ENCODE results near the gene SYNGR3.

The SYNGR3 gene

DNA sequence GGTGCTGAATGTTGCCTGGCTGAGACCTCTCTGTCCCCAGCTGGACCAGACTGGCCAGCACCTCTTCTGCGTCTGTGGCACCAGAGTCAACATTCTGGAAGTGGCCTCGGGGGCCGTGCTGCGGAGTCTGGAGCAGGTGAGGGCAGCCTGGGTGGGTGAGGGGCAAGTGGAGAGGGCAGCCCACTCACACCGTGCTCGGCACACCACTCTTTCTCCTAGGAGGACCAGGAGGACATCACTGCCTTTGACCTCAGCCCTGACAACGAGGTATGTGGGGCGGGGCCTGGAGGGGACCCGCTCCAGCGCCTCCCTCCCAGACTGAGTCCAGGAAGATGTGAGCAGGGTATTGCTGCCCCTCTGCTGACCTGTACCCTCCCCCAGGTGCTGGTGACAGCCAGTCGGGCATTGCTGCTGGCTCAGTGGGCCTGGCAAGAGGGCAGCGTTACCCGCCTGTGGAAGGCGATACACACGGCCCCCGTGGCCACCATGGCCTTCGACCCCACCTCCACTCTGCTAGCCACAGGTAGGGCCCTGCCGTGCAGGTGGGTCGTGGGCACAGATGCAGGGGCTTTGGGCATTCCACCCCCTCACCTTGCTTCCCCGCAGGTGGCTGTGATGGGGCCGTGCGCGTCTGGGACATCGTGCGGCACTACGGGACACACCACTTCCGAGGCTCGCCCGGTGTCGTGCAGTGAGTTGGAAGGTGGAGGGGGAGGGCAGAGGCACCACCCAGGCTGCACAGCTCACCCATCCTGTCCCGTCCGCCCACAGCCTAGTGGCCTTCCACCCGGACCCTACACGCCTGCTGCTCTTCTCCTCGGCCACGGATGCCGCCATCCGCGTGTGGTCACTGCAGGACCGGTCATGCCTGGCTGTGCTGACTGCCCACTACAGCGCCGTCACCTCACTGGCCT, 15.4 kb upstream of the SYNGR3 start:
- H3K27me3 ChIP-seq (ENCODE audit: control insufficient read depth, insufficient read depth, low read length), result no peaks in the 10 kb centered on the region

DNA sequence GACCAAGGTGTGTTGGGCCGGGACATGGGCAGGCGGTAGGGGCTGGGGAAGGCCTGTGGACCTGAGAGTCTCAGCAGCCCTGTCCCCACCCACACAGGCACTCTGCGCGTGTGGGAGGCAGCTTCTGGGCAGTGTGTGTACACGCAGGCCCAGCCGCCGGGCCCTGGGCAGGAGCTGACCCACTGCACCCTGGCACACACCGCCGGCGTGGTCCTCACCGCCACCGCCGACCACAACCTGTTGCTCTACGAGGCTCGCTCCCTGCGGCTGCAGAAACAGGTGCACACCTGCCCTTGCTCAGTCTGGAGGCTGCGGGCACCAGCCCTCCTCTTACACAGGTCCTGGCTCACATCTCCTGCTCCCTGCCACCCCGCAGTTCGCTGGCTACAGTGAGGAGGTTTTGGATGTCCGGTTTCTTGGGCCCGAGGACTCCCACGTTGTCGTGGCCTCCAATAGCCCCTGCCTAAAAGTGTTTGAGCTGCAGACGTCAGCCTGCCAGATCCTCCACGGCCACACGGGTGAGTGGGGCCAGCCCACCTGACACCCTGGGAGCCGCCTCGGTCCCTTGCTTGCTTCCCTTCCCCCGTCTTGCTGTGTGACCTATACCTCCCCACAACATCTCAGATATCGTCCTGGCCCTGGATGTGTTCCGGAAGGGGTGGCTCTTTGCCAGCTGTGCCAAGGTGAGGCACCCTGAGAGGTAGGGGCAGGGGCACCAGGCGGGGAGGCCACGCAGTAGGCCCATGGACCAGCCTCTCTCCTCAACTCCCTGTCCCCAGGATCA, 14.1 kb upstream of the SYNGR3 start:
- H3K4me2 ChIP-seq (ENCODE audit: low read length), result no peak overlapping the region
- H3K9me3 ChIP-seq (replicated peaks; ENCODE audit: low read length), result no peaks in the 10 kb centered on the region
- peaks cover 8% of the 10 kb centered on the region for H3K4me1 ChIP-seq (ENCODE audit: control insufficient read depth, insufficient read depth, low read length)
- no peak overlapping the region for H3K4me3 ChIP-seq (ENCODE audit: low read length)
- peaks cover 52% of the 10 kb centered on the region for H3K36me3 ChIP-seq (ENCODE audit: insufficient read depth, low read length)
- H3K27me3 ChIP-seq (ENCODE audit: control insufficient read depth, insufficient read depth, low read length), result peaks cover 12% of the 10 kb centered on the region
- H3K9ac ChIP-seq (ENCODE audit: low read depth, low read length), result no peak overlapping the region

More for the DNA sequence above, 15.4 kb upstream of the SYNGR3 start:
- H3K4me1 ChIP-seq (ENCODE audit: control insufficient read depth, insufficient read depth, low read length), result peaks cover 8% of the 10 kb centered on the region
- H3K9me3 ChIP-seq (replicated peaks; ENCODE audit: low read length), result no peaks in the 10 kb centered on the region
- no peak overlapping the region for H3K4me2 ChIP-seq (ENCODE audit: low read length)
- peaks cover 51% of the 10 kb centered on the region for H3K36me3 ChIP-seq (ENCODE audit: insufficient read depth, low read length)
- H3K9ac ChIP-seq (ENCODE audit: low read depth, low read length), result no peak overlapping the region
- no peak overlapping the region for H3K4me3 ChIP-seq (ENCODE audit: low read length)

DNA sequence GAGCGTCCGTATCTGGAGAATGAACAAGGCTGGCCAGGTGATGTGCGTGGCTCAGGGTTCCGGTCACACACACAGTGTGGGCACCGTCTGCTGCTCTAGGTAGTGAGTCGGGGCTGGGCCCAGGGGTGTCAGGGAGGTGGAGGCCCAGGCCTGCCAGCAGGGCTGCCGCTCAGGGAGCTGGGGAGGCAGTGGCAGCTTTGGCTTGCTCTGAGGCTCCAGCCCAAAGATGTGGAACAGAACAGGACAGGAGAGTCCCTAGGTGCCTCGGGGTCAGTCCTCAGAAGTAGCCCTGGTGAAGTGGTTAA, 13.6 kb upstream of the SYNGR3 start:
- Histone ChIP-seq H3K9me3 (replicated peaks; ENCODE audit: low read length) (no peaks in the 10 kb centered on the region), H3K36me3 (ENCODE audit: insufficient read depth, low read length) (peaks cover 52% of the 10 kb centered on the region), H3K27me3 (ENCODE audit: control insufficient read depth, insufficient read depth, low read length) (peaks cover 17% of the 10 kb centered on the region), H3K9ac (ENCODE audit: low read depth, low read length) (no peak overlapping the region), H3K4me2 (ENCODE audit: low read length) (no peak overlapping the region), H3K4me3 (ENCODE audit: low read length) (no peak overlapping the region), H3K4me1 (ENCODE audit: control insufficient read depth, insufficient read depth, low read length) (peaks cover 4% of the 10 kb centered on the region)

DNA sequence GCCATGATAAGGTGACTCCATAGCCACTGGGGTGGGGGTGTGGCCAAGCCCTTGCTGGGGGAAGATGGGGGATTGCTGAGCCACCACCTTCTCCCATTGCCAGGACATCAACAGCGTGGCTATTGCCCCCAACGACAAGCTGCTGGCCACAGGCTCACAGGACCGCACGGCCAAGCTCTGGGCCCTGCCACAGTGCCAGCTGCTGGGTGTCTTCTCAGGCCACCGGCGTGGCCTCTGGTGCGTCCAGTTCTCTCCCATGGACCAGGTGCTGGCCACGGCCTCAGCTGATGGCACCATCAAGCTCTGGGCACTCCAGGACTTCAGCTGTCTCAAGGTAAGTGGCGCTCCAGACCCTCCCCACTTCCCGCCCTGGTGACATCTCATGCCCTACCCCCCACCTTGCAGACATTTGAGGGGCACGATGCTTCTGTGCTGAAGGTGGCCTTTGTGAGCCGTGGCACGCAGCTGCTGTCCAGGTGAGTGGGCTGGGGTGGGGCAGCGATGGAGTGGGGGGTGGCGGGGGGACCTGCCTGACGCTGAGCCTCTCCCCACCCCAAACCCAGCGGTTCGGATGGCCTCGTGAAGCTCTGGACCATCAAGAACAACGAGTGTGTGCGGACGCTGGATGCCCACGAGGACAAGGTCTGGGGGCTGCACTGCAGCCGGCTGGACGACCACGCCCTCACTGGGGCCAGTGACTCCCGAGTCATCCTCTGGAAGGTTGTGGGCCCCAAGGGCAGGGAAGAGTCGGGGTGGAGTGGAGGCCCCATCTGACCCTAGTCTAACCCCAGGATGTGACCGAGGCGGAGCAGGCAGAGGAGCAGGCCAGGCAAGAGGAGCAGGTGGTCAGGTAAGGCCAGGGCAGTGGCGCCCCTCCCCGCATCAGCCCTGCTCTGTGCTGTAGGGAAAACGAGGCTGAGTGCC, 12.6 kb upstream of the SYNGR3 start:
- Histone ChIP-seq H3K36me3 (ENCODE audit: insufficient read depth, low read length) (peaks cover 50% of the 10 kb centered on the region), H3K4me3 (ENCODE audit: low read length) (no peak overlapping the region), H3K27me3 (ENCODE audit: control insufficient read depth, insufficient read depth, low read length) (peaks cover 28% of the 10 kb centered on the region), H3K4me1 (ENCODE audit: control insufficient read depth, insufficient read depth, low read length) (peaks cover 4% of the 10 kb centered on the region), H3K9ac (ENCODE audit: low read depth, low read length) (no peak overlapping the region), H3K9me3 (replicated peaks; ENCODE audit: low read length) (no peaks in the 10 kb centered on the region), H3K4me2 (ENCODE audit: low read length) (no peak overlapping the region)

DNA sequence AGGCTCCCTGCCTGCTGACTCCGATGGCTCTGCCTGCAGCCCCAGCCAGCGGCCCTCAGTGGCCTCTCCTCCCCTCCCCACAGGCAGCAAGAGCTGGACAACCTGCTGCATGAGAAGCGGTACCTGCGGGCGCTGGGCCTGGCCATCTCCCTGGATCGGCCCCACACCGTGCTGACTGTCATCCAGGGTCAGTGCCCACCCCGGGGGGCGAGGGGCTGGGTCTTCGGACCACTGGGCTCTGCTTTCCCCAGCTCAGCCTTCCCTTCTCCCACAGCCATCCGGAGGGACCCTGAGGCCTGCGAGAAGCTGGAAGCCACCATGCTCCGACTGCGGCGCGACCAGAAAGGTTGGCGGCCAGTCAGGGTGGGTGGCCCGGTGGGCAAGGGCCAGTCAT, 11.9 kb upstream of the SYNGR3 start:
- H3K4me1 ChIP-seq (ENCODE audit: control insufficient read depth, insufficient read depth, low read length), result peaks cover under 1% of the 10 kb centered on the region
- no peaks in the 10 kb centered on the region for H3K9me3 ChIP-seq (replicated peaks; ENCODE audit: low read length)
- H3K27me3 ChIP-seq (ENCODE audit: control insufficient read depth, insufficient read depth, low read length), result peaks cover 33% of the 10 kb centered on the region
- no peak overlapping the region for H3K9ac ChIP-seq (ENCODE audit: low read depth, low read length)
- peaks cover 50% of the 10 kb centered on the region for H3K36me3 ChIP-seq (ENCODE audit: insufficient read depth, low read length)
- H3K4me2 ChIP-seq (ENCODE audit: low read length), result no peak overlapping the region
- H3K4me3 ChIP-seq (ENCODE audit: low read length), result no peak overlapping the region

DNA sequence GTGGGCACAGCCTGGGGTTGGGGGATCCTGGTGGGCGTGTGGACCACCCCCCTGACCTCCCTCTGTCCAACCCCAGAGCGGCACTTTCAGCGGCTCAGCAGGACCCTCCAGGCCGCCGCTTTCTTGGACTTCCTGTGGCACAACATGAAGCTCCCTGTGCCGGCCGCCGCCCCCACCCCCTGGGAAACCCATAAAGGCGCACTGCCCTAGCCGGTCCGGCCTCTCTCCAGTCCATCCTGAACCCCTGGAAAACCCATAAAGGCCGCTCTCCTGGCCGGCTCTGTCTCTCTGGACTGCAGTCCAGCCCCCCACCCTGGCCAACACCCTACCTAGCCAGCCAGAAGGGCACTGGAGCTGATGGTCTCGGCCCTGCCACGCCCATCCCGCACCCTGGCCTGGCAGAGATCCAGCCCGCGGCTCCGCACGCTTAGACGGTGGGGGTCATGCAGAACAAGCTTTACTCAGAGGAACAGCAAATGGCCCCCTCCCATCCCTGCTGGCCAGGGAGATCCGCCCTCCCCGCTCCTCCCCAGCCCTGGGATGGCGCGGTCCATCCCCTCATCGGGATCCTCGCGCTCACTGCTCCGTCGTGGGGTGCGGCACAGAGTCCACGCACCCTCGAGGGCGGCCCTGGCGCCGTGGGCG, 11.2 kb upstream of the SYNGR3 start:
- no peak overlapping the region for H3K9ac ChIP-seq (ENCODE audit: low read depth, low read length)
- no peaks in the 10 kb centered on the region for H3K9me3 ChIP-seq (replicated peaks; ENCODE audit: low read length)
- no peak overlapping the region for H3K4me2 ChIP-seq (ENCODE audit: low read length)
- H3K36me3 ChIP-seq (ENCODE audit: insufficient read depth, low read length), result peaks cover 50% of the 10 kb centered on the region
- peaks cover 4% of the 10 kb centered on the region for H3K4me1 ChIP-seq (ENCODE audit: control insufficient read depth, insufficient read depth, low read length)
- H3K27me3 ChIP-seq (ENCODE audit: control insufficient read depth, insufficient read depth, low read length), result peaks cover 33% of the 10 kb centered on the region
- no peak overlapping the region for H3K4me3 ChIP-seq (ENCODE audit: low read length)

DNA sequence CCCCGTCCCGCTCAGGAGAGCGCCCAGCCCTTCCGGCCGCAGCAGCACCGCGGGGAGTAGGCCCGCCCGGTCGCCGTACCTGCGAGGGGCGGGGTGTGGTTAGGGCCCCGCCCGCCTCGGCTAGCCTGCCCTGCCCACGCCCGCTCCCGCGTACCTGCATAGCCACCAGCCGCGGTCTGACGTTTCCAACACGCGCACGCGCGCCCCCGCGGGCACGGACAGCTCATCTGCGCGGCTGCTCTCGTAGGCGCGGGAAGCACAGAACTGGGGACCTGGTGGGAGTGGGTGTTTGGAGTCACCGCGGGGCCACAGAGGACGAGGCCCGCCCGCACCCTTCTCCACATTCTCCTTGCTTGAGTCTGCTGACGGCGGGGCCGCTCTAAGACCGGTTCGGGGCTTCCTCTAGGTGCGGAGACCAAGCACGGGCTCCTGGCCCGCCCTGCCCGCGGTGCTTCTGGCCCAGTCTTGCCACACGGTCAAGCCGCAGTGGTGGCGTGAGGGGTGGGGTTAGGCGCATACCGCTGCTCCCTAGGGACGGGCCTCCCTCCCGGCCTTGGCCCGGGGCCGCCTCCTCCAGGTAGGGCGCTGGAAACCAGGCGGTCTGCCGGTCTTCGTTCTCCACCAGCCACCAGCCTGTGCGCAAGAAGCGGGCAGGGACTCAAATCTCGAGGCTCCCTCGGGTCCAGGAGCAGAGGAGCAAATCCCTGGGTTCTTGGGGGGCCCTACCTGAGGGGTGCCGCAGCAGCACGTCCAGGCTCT, 10.3 kb upstream of the SYNGR3 start:
- no peaks in the 10 kb centered on the region for H3K9me3 ChIP-seq (replicated peaks; ENCODE audit: low read length)
- peaks cover 46% of the 10 kb centered on the region for H3K36me3 ChIP-seq (ENCODE audit: insufficient read depth, low read length)
- H3K4me3 ChIP-seq (ENCODE audit: low read length), result no peak overlapping the region
- peaks cover 33% of the 10 kb centered on the region for H3K27me3 ChIP-seq (ENCODE audit: control insufficient read depth, insufficient read depth, low read length)
- H3K4me1 ChIP-seq (ENCODE audit: control insufficient read depth, insufficient read depth, low read length), result peaks cover 6% of the 10 kb centered on the region
- no peak overlapping the region for H3K4me2 ChIP-seq (ENCODE audit: low read length)
- no peak overlapping the region for H3K9ac ChIP-seq (ENCODE audit: low read depth, low read length)

DNA sequence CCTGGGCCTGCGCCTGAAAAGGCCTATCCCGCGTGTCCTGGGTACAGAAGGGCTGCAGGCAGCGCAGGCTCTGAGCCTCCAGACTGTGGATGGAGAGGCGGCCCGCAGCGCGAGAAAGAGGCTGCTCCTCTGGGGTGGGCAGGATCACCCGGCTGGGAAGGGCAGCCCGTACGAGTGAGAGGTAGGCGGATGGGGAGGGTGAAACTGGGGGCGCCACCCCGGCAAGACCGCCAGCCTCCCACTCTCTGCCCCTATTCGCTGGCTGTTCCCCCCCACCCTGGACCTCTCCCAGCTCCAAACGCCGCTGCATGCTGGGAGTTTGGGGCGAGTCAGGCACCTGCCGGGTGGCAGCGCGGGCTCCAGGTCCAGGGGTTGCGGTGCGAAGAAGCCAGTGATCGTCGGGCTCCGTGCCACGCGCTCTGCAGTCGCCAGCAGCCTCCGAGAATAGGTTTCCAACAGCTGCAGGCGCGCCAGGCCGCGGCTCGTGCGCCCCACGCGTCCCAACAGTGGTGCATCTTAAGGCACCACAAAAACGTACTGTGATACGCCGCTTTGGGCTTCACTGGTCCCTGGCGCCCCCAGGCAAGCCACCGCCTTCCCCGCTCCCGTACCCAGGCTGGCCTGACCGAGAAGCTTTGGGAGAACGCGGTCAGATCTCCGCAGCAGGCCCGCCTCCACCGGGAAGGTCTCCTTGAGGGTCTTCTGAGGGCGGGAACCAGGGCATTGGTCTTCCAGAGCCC, 9.6 kb upstream of the SYNGR3 start:
- peaks cover 39% of the 10 kb centered on the region for H3K36me3 ChIP-seq (ENCODE audit: insufficient read depth, low read length)
- no peak overlapping the region for H3K9ac ChIP-seq (ENCODE audit: low read depth, low read length)
- H3K4me2 ChIP-seq (ENCODE audit: low read length), result no peak overlapping the region
- H3K4me3 ChIP-seq (ENCODE audit: low read length), result no peak overlapping the region
- H3K4me1 ChIP-seq (ENCODE audit: control insufficient read depth, insufficient read depth, low read length), result peaks cover 14% of the 10 kb centered on the region
- no peaks in the 10 kb centered on the region for H3K9me3 ChIP-seq (replicated peaks; ENCODE audit: low read length)
- H3K27me3 ChIP-seq (ENCODE audit: control insufficient read depth, insufficient read depth, low read length), result peaks cover 33% of the 10 kb centered on the region

DNA sequence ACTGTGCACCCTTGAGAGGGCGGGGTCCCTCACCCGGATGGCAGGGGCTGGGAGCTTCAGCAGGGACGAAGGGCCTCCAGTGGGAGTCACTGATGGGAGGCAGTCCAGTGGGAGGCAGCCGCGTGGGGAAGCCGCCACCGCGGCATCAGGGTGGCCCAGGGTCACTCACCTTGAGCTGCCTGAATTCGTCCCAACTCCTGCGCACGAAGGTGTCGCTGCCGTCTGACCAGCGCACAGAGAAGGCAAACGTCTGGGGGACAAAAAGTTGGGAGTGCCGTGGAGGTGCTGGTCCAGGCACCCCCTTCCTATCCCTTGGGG, 9.0 kb upstream of the SYNGR3 start:
- Histone ChIP-seq H3K4me2 (ENCODE audit: low read length) (no peak overlapping the region), H3K27me3 (ENCODE audit: control insufficient read depth, insufficient read depth, low read length) (peaks cover 33% of the 10 kb centered on the region), H3K9me3 (replicated peaks; ENCODE audit: low read length) (no peaks in the 10 kb centered on the region), H3K9ac (ENCODE audit: low read depth, low read length) (no peak overlapping the region), H3K4me1 (ENCODE audit: control insufficient read depth, insufficient read depth, low read length) (peaks cover 19% of the 10 kb centered on the region), H3K36me3 (ENCODE audit: insufficient read depth, low read length) (peaks cover 34% of the 10 kb centered on the region), H3K4me3 (ENCODE audit: low read length) (no peak overlapping the region)

DNA sequence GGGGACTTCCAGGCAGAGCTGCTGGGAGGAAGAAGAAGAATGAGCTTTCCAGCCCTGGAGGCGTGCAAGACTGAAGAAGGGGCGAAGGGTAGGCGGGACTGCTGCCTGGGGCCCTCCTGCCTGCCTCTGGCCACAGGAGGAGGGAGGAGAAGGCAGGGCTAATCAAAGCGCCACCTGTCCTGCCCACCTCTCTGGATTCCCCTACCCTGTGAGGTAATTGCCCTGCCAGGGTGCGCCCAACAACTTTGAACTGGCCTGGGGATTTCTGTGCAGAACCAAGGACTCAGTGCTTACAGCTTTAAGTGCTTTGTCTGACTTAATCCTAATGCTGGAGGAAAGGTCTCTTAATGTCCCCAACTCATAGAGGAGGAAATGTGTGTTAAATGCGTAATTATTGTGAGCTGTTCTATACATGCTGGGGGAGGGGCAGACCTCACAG, 8.4 kb upstream of the SYNGR3 start, which contains the start of gene NOXO1:
NOXO1 (minus strand) TSS at position 72 of the 439 bp plus-strand sequence. CDS start 290 bp downstream, outside the sequence.
- Histone ChIP-seq H3K4me3 (ENCODE audit: low read length) (no peak within 1 kb of the TSS), H3K9me3 (replicated peaks; ENCODE audit: low read length) (no peaks in the 10 kb centered on the region), H3K4me2 (ENCODE audit: low read length) (no peak within 1 kb of the TSS), H3K36me3 (ENCODE audit: insufficient read depth, low read length) (peaks cover 35% of the 10 kb centered on the region), H3K9ac (ENCODE audit: low read depth, low read length) (no peak within 1 kb of the TSS), H3K27me3 (ENCODE audit: control insufficient read depth, insufficient read depth, low read length) (peaks cover 33% of the 10 kb centered on the region), H3K4me1 (ENCODE audit: control insufficient read depth, insufficient read depth, low read length) (peaks cover 22% of the 10 kb centered on the region)
